ENCODE measurements around the gene TFEC. TPM values are rescaled to one million over a fixed set of nuclear protein-coding genes. Genes with fewer than 3 reads are reported as not detected.

Gene TFEC
- total RNA-seq, 3 donors from 2014 or later: 2.3 to 3.8 (median 2.8) TPM

DNA sequence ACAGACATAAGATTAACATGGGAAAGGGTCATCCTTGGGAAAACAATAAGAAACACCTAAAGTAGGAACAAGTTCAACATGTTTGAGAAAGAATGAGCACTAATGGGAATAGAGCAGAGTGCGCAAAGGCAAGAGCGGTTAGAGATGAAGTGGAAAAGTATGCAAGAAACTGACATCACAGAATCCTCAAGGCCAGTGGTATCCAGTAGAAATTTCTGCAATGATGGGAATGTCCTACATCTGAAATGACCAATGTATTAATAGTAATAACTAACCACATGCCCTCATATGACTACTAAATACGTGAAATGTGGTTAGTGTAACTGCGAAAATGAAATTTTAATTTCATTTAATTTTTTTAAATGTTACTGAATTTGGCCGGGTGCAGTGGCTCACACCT is 54.8 kb downstream of the TFEC start:
- H3K4me1 ChIP-seq (ENCODE audit: low read depth): no peaks in the 10 kb centered on the region
- no peak overlapping the region for H3K4me3 ChIP-seq
- TF ChIP-seq, protein P1, sequence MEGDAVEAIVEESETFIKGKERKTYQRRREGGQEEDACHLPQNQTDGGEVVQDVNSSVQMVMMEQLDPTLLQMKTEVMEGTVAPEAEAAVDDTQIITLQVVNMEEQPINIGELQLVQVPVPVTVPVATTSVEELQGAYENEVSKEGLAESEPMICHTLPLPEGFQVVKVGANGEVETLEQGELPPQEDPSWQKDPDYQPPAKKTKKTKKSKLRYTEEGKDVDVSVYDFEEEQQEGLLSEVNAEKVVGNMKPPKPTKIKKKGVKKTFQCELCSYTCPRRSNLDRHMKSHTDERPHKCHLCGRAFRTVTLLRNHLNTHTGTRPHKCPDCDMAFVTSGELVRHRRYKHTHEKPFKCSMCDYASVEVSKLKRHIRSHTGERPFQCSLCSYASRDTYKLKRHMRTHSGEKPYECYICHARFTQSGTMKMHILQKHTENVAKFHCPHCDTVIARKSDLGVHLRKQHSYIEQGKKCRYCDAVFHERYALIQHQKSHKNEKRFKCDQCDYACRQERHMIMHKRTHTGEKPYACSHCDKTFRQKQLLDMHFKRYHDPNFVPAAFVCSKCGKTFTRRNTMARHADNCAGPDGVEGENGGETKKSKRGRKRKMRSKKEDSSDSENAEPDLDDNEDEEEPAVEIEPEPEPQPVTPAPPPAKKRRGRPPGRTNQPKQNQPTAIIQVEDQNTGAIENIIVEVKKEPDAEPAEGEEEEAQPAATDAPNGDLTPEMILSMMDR (IDR thresholded peaks at IDR 0.05): no peak
- ATAC-seq (no peak), DNase-seq (no peak)
- intact Hi-C loops (cut with DNase I, micrococcal nuclease): no loop called here
- H3K9me3 ChIP-seq: no peaks in the 10 kb centered on the region
- H3K36me3 ChIP-seq (ENCODE audit: low read depth): no peaks in the 10 kb centered on the region

GRCh38 chr7:115973406-115973805 is 57.2 kb downstream of the TFEC start:
- no peaks in the 10 kb centered on the region for H3K9me3 ChIP-seq
- DNase-seq (no peak), ATAC-seq (no peak)
- intact Hi-C loops (cut with DNase I, micrococcal nuclease): no loop called here
- TF ChIP-seq, protein P1 (IDR thresholded peaks at IDR 0.05): no peak
- H3K4me1 ChIP-seq (ENCODE audit: low read depth): no peaks in the 10 kb centered on the region
- H3K4me3 ChIP-seq: no peak overlapping the region
- H3K36me3 ChIP-seq (ENCODE audit: low read depth): no peaks in the 10 kb centered on the region

- DNase-seq: no peak
- H3K4me3 ChIP-seq: no peak overlapping the region
- no peaks in the 10 kb centered on the region for H3K4me1 ChIP-seq (ENCODE audit: low read depth)
- ATAC-seq: no peak
- intact Hi-C loops (cut with DNase I, micrococcal nuclease): no loop called here
- H3K9me3 ChIP-seq: no peaks in the 10 kb centered on the region
- no peaks in the 10 kb centered on the region for H3K36me3 ChIP-seq (ENCODE audit: low read depth)
- TF ChIP-seq, protein P1 (IDR thresholded peaks at IDR 0.05): no peak
Observed at GRCh38 chr7:115971506-115971905, 59.1 kb downstream of the TFEC start.

- Histone ChIP-seq H3K9me3 (no peaks in the 10 kb centered on the region), H3K4me3 (no peak overlapping the region), H3K36me3 (ENCODE audit: low read depth) (no peaks in the 10 kb centered on the region), H3K4me1 (ENCODE audit: low read depth) (no peaks in the 10 kb centered on the region)
- ATAC-seq: no peak
- intact Hi-C loops (cut with DNase I, micrococcal nuclease): no loop called here
- no peak for DNase-seq
- TF ChIP-seq, protein P1 (IDR thresholded peaks at IDR 0.05): no peak
Observed at GRCh38 chr7:115968596-115968995, 62.0 kb downstream of the TFEC start.

GRCh38 chr7:115968171-115968570 is 62.4 kb downstream of the TFEC start:
- Histone ChIP-seq H3K4me3 (no peak overlapping the region), H3K9me3 (no peaks in the 10 kb centered on the region), H3K36me3 (ENCODE audit: low read depth) (no peaks in the 10 kb centered on the region), H3K4me1 (ENCODE audit: low read depth) (no peaks in the 10 kb centered on the region)
- intact Hi-C loops (cut with DNase I, micrococcal nuclease): no loop called here
- DNase-seq: no peak
- no peak for ATAC-seq
- TF ChIP-seq, protein P1 (IDR thresholded peaks at IDR 0.05): no peak

DNA sequence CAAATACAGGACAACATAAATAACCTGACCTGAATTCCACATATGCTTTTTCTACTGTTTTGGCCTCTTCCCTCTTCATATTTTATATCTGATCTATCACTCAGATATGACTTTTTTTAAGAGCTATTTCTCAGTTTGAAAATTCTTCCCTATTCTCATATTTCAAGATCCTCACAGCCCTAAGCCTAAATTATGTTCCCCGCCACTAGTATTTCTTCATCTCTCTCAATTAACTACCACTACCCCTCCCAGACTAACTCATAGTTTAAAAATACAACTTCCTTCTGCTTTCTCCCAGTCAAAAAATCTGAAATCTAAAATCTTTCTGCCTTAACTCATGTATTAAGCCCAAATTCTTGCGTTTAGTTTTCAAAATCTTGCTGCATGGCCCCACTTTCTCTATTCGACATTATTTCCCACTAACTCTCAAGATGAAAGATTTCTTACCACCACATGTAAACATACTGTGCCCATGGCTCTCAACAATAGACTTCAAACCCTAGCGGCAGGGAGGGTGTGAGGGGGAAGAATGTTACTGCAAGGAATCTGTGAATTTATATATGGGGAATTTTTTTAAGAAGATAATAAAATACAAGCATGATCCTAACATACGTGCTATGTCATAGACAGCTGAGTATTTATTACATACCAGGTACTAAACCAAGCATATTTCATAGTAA is 64.6 kb downstream of the TFEC start:
- H3K4me3 ChIP-seq: no peak overlapping the region
- DNase-seq: no peak

More for the DNA sequence above, 64.6 kb downstream of the TFEC start:
- no peaks in the 10 kb centered on the region for H3K36me3 ChIP-seq (ENCODE audit: low read depth)
- no peaks in the 10 kb centered on the region for H3K4me1 ChIP-seq (ENCODE audit: low read depth)
- TF ChIP-seq, protein P1 (IDR thresholded peaks at IDR 0.05): no peak
- ATAC-seq: no peak
- H3K9me3 ChIP-seq: no peaks in the 10 kb centered on the region
- intact Hi-C loops (cut with DNase I, micrococcal nuclease): no loop called here
